ENCODE data around the gene DCAF11.

The DCAF11 gene

DNA sequence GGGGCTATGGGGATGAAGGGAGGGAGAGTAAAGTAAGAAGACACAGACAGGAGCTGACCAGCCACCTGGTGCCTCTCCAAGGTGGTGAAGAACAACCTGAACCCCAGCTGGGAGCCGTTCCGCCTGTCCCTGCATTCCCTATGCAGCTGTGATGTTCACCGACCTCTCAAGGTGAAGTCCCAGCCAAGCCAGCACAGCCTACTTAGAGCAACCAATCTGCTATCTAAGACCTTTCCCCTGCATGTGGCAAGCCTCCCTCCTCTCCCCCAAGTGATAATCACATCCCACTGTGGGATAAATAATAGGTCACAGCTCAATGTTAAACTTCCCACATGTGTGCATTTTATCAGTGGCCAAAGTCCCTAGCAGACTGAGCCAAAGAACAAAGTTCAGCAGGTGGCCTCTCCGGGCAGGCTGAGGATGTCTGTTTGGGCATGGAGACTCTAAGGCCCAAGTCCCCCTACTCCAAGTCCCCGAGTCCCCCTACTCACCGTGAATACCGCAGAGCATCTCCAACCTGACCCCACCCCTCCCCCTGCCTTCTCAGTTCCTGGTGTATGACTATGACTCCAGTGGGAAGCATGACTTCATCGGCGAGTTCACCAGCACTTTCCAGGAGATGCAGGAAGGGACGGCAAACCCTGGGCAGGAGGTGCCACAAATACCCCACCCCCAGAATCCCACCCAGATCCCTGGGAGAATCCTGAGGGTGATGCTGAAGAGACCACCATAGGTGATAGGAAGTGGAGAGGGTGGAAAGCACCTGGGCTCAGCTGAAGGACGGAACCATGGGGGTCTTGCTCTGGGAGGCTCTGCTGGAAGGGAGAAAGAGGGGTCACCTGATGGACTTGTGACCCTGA lies 39.7 kb upstream of the DCAF11 start:
- Histone ChIP-seq H3K23ac (ENCODE audit: low read length) (no peak overlapping the region), H3K27me3 (ENCODE audit: insufficient read depth, low read length) (no peaks in the 10 kb centered on the region), H2BK5ac (ENCODE audit: low read depth, low read length, poor library complexity) (no peak overlapping the region), H2AK5ac (ENCODE audit: low read length) (no peak overlapping the region), H3K79me1 (ENCODE audit: low read length) (no peaks in the 10 kb centered on the region), H2AFZ (ENCODE audit: insufficient read depth, low read length, poor library complexity) (no peak overlapping the region), H4K12ac (ENCODE audit: low read depth, low read length) (no peak overlapping the region), H3K4me1 (ENCODE audit: control insufficient read depth in 1 of 2, insufficient read depth in 2 of 2, low read length in 2 of 2) (no peaks in the 10 kb centered on the region), H3K27ac (ENCODE audit: low read depth, low read length) (no peak overlapping the region), H3K9ac (ENCODE audit: low read length) (no peak overlapping the region), H3K4ac (ENCODE audit: low read depth, low read length) (no peak overlapping the region), H4K8ac (ENCODE audit: low read depth, low read length) (no peak overlapping the region), H4K91ac (ENCODE audit: low read depth, low read length) (no peak overlapping the region), H2BK120ac (ENCODE audit: insufficient read depth, low read length, poor library complexity) (no peak overlapping the region), H2BK12ac (ENCODE audit: low read length) (no peak overlapping the region), H3K18ac (ENCODE audit: low read length) (no peak overlapping the region), H3K14ac (ENCODE audit: low read length) (no peak overlapping the region), H3K36me3 (ENCODE audit: control insufficient read depth in 1 of 2, insufficient read depth in 2 of 2, low read length in 2 of 2) (no peaks in the 10 kb centered on the region), H3K79me2 (ENCODE audit: control insufficient read depth, insufficient read depth, low read length, poor library complexity) (no peaks in the 10 kb centered on the region), H3K9me3 (ENCODE audit: insufficient read depth, low read depth, low read length) (peaks cover 3% of the 10 kb centered on the region), H3K4me3 (ENCODE audit: low read depth, low read length) (no peak overlapping the region), H3K4me2 (ENCODE audit: low read length) (no peak overlapping the region)
- WGBS (ENCODE audit: extremely low coverage, insufficient coverage, insufficient read length), result no CpG with 5 or more reads among the region's 11 CpGs
- DNase-seq, result no peak

GRCh38 chr14:24075485-24076301 lies 38.9 kb upstream of the DCAF11 start:
- Histone ChIP-seq H3K4me3 (ENCODE audit: low read depth, low read length) (no peak overlapping the region), H3K18ac (ENCODE audit: low read length) (no peak overlapping the region), H3K14ac (ENCODE audit: low read length) (no peak overlapping the region), H3K36me3 (ENCODE audit: control insufficient read depth in 1 of 2, insufficient read depth in 2 of 2, low read length in 2 of 2) (no peaks in the 10 kb centered on the region), H3K9me3 (ENCODE audit: insufficient read depth, low read depth, low read length) (peaks cover 3% of the 10 kb centered on the region), H3K79me2 (ENCODE audit: control insufficient read depth, insufficient read depth, low read length, poor library complexity) (no peaks in the 10 kb centered on the region), H2AFZ (ENCODE audit: insufficient read depth, low read length, poor library complexity) (no peak overlapping the region), H3K4me1 (ENCODE audit: control insufficient read depth in 1 of 2, insufficient read depth in 2 of 2, low read length in 2 of 2) (peaks cover 0 to under 1% of the 10 kb centered on the region in 2 experiments), H2BK120ac (ENCODE audit: insufficient read depth, low read length, poor library complexity) (no peak overlapping the region), H4K8ac (ENCODE audit: low read depth, low read length) (no peak overlapping the region), H2BK12ac (ENCODE audit: low read length) (no peak overlapping the region), H3K23ac (ENCODE audit: low read length) (no peak overlapping the region), H3K4ac (ENCODE audit: low read depth, low read length) (no peak overlapping the region), H3K79me1 (ENCODE audit: low read length) (no peaks in the 10 kb centered on the region), H2AK5ac (ENCODE audit: low read length) (no peak overlapping the region), H3K4me2 (ENCODE audit: low read length) (no peak overlapping the region), H4K12ac (ENCODE audit: low read depth, low read length) (no peak overlapping the region), H3K27ac (ENCODE audit: low read depth, low read length) (no peak overlapping the region), H3K27me3 (ENCODE audit: insufficient read depth, low read length) (peaks cover 2% of the 10 kb centered on the region), H2BK5ac (ENCODE audit: low read depth, low read length, poor library complexity) (no peak overlapping the region), H3K9ac (ENCODE audit: low read length) (no peak overlapping the region), H4K91ac (ENCODE audit: low read depth, low read length) (no peak overlapping the region)
- DNase-seq, result no peak
- no CpG with 5 or more reads among the region's 11 CpGs for WGBS (ENCODE audit: extremely low coverage, insufficient coverage, insufficient read length)

DNA sequence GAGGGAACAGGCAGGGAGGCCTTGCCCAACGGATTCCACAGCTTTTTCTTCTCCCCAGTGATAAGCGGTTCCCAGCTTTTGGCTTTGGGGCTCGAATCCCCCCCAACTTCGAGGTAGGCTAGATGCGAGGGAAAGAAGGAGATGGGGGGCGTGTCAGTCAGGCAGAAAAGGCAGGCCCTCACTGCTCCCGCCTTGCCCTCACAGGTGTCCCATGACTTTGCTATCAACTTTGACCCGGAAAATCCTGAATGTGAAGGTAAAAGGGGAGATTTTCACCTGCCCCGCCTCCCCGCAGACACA lies 38.3 kb upstream of the DCAF11 start:
- H3K4me3 ChIP-seq (ENCODE audit: low read depth, low read length), result no peak overlapping the region
- H3K4me2 ChIP-seq (ENCODE audit: low read length), result no peak overlapping the region
- H3K36me3 ChIP-seq (ENCODE audit: control insufficient read depth in 1 of 2, insufficient read depth in 2 of 2, low read length in 2 of 2), result no peaks in the 10 kb centered on the region
- WGBS (ENCODE audit: extremely low coverage, insufficient coverage, insufficient read length), result no CpG with 5 or more reads among the region's 10 CpGs
- no peak overlapping the region for H2AFZ ChIP-seq (ENCODE audit: insufficient read depth, low read length, poor library complexity)
- H2BK12ac ChIP-seq (ENCODE audit: low read length), result no peak overlapping the region
- H4K12ac ChIP-seq (ENCODE audit: low read depth, low read length), result no peak overlapping the region
- H4K8ac ChIP-seq (ENCODE audit: low read depth, low read length), result no peak overlapping the region
- DNase-seq, result no peak
- no peak overlapping the region for H3K9ac ChIP-seq (ENCODE audit: low read length)
- H3K14ac ChIP-seq (ENCODE audit: low read length), result no peak overlapping the region
- no peak overlapping the region for H3K27ac ChIP-seq (ENCODE audit: low read depth, low read length)
- peaks cover 8% of the 10 kb centered on the region for H3K27me3 ChIP-seq (ENCODE audit: insufficient read depth, low read length)
- no peak overlapping the region for H2BK5ac ChIP-seq (ENCODE audit: low read depth, low read length, poor library complexity)
- H3K18ac ChIP-seq (ENCODE audit: low read length), result no peak overlapping the region
- no peak overlapping the region for H3K4ac ChIP-seq (ENCODE audit: low read depth, low read length)
- H3K79me2 ChIP-seq (ENCODE audit: control insufficient read depth, insufficient read depth, low read length, poor library complexity), result no peaks in the 10 kb centered on the region
- no peak overlapping the region for H3K23ac ChIP-seq (ENCODE audit: low read length)
- H3K79me1 ChIP-seq (ENCODE audit: low read length), result no peaks in the 10 kb centered on the region
- H4K91ac ChIP-seq (ENCODE audit: low read depth, low read length), result no peak overlapping the region
- H2AK5ac ChIP-seq (ENCODE audit: low read length), result no peak overlapping the region
- H3K9me3 ChIP-seq (ENCODE audit: insufficient read depth, low read depth, low read length), result peaks cover 3% of the 10 kb centered on the region
- no peak overlapping the region for H2BK120ac ChIP-seq (ENCODE audit: insufficient read depth, low read length, poor library complexity)
- peaks cover 3 to 4% of the 10 kb centered on the region in 2 experiments for H3K4me1 ChIP-seq (ENCODE audit: control insufficient read depth in 1 of 2, insufficient read depth in 2 of 2, low read length in 2 of 2)

DNA sequence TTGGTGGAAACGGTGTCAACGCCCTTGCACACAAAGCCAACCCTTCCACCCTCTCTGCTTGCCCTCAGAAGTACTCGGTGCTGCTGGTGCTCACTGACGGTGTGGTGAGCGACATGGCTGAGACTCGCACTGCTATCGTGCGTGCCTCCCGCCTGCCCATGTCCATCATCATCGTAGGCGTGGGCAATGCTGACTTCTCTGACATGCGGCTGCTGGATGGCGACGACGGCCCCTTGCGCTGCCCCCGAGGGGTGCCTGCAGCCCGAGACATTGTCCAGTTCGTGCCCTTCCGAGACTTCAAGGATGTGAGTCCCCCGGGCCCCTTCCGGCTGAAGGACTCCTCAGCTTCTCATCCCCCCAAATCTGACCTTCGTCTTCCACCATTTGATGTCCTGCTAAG lies 37.5 kb upstream of the DCAF11 start:
- DNase-seq, result no peak
- Histone ChIP-seq H3K79me1 (ENCODE audit: low read length) (no peaks in the 10 kb centered on the region), H2BK12ac (ENCODE audit: low read length) (no peak overlapping the region), H3K27ac (ENCODE audit: low read depth, low read length) (no peak overlapping the region), H3K18ac (ENCODE audit: low read length) (no peak overlapping the region), H3K4me1 (ENCODE audit: control insufficient read depth in 1 of 2, insufficient read depth in 2 of 2, low read length in 2 of 2) (peaks cover 3 to 6% of the 10 kb centered on the region in 2 experiments), H2AK5ac (ENCODE audit: low read length) (no peak overlapping the region), H4K12ac (ENCODE audit: low read depth, low read length) (no peak overlapping the region), H3K4me2 (ENCODE audit: low read length) (no peak overlapping the region), H3K23ac (ENCODE audit: low read length) (no peak overlapping the region), H3K14ac (ENCODE audit: low read length) (no peak overlapping the region), H3K9ac (ENCODE audit: low read length) (no peak overlapping the region), H3K79me2 (ENCODE audit: control insufficient read depth, insufficient read depth, low read length, poor library complexity) (no peaks in the 10 kb centered on the region), H3K27me3 (ENCODE audit: insufficient read depth, low read length) (peaks cover 14% of the 10 kb centered on the region), H2BK120ac (ENCODE audit: insufficient read depth, low read length, poor library complexity) (no peak overlapping the region), H4K91ac (ENCODE audit: low read depth, low read length) (no peak overlapping the region), H2BK5ac (ENCODE audit: low read depth, low read length, poor library complexity) (no peak overlapping the region), H3K36me3 (ENCODE audit: control insufficient read depth in 1 of 2, insufficient read depth in 2 of 2, low read length in 2 of 2) (no peaks in the 10 kb centered on the region), H3K9me3 (ENCODE audit: insufficient read depth, low read depth, low read length) (peaks cover 1% of the 10 kb centered on the region), H2AFZ (ENCODE audit: insufficient read depth, low read length, poor library complexity) (no peak overlapping the region), H4K8ac (ENCODE audit: low read depth, low read length) (no peak overlapping the region), H3K4me3 (ENCODE audit: low read depth, low read length) (no peak overlapping the region), H3K4ac (ENCODE audit: low read depth, low read length) (no peak overlapping the region)
- WGBS (ENCODE audit: extremely low coverage, insufficient coverage, insufficient read length), result no CpG with 5 or more reads among the region's 23 CpGs
